BE2C (cell line): Measurements from ENCODE around the gene HARBI1.

Experiments
- DNase-seq: peaks from one replicate; pipeline ENCODE4 v3.0.0-alpha.2; 2020
- H3K27me3 ChIP-seq: fragments of 250-450 bp; sonication (Bioruptor Pico); 2 replicates; pipeline ENCODE4 v1.5.1; 2020; ENCODE audit warnings: mild to moderate bottlenecking
- H3K36me3 ChIP-seq: fragments of 250-450 bp; sonication (Bioruptor Pico); 2 replicates; pipeline ENCODE4 v1.5.1; 2020; ENCODE audit warnings: mild to moderate bottlenecking
- H3K4me1 ChIP-seq: fragments of 250-450 bp; sonication (Bioruptor Pico); 2 replicates; pipeline ENCODE4 v1.5.1; 2020
- H3K4me3 ChIP-seq: 2 replicates; pipeline ENCODE4 v1.5.1; 2011; ENCODE audit warnings: low read depth, low read length
- H3K9me3 ChIP-seq: fragments of 250-450 bp; sonication (Bioruptor Pico); 2 replicates; pipeline ENCODE4 v1.5.1; 2020
- TF ChIP-seq, protein P1 (sequence below): IDR thresholded peaks from 2 replicates; pipeline ENCODE4 v1.5.1; 2012; ENCODE audit warnings: mild to moderate bottlenecking, low read depth, low read length

The HARBI1 gene

DNA sequence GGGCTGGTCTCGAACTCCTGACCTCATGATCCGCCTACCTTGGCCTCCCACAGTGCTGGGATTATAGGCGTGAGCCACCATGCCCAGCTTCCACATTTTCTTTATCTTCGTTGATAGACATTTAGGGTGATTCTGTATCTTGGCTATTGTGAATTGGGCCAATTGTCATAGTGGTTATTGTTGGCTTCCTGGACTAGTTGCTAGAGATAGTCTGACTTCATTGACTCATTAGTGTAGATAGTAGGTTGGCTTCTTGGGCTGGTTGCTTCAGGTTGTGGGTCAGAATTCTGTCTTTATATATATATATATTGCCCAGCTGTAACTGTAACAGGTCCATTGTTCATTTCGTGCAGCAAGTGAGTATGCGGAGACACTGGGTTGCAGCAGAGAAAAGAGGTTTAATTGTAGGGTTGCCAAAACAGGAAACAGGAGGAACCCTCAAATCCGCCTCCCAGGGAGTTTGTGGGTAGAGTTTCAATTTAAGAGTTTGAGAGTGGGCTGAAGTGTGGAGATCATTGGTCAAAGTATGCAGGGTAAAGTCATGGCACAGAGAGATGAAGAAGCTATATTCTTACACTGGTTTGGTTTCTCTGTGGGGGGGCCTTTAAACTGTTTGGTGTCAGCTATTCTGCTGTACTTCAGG, 22.3 kb upstream of the HARBI1 start:
- Histone ChIP-seq H3K27me3 (no peaks in the 10 kb centered on the region), H3K36me3 (no peaks in the 10 kb centered on the region), H3K9me3 (no peaks in the 10 kb centered on the region), H3K4me1 (no peaks in the 10 kb centered on the region), H3K4me3 (no peak overlapping the region)
- TF ChIP-seq, protein P1, sequence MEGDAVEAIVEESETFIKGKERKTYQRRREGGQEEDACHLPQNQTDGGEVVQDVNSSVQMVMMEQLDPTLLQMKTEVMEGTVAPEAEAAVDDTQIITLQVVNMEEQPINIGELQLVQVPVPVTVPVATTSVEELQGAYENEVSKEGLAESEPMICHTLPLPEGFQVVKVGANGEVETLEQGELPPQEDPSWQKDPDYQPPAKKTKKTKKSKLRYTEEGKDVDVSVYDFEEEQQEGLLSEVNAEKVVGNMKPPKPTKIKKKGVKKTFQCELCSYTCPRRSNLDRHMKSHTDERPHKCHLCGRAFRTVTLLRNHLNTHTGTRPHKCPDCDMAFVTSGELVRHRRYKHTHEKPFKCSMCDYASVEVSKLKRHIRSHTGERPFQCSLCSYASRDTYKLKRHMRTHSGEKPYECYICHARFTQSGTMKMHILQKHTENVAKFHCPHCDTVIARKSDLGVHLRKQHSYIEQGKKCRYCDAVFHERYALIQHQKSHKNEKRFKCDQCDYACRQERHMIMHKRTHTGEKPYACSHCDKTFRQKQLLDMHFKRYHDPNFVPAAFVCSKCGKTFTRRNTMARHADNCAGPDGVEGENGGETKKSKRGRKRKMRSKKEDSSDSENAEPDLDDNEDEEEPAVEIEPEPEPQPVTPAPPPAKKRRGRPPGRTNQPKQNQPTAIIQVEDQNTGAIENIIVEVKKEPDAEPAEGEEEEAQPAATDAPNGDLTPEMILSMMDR: no peak
- no peak for DNase-seq

DNA sequence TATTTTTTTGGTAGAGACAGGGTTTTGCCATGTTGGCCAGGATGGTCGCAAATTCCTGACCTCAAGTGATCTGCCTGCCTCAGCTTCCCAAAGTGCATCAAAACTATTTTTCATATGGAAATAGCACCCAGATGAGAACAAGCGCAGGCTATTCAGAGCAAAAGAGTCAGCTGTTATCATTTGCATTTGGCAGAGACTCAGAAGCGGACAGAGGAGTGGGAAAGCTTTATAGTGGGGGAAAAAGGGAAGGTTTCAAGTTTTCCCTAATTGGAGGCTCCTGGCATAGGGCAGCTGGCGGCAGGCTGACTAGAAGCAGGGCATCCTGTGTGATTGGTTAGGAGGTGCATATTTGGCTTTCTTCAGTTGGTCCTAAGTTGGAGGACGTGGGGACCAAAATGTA, 20.5 kb upstream of the HARBI1 start:
- H3K4me1 ChIP-seq: no peaks in the 10 kb centered on the region
- no peaks in the 10 kb centered on the region for H3K27me3 ChIP-seq
- no peaks in the 10 kb centered on the region for H3K9me3 ChIP-seq
- H3K36me3 ChIP-seq: no peaks in the 10 kb centered on the region
- TF ChIP-seq, protein P1: no peak
- no peak overlapping the region for H3K4me3 ChIP-seq
- DNase-seq: no peak

DNA sequence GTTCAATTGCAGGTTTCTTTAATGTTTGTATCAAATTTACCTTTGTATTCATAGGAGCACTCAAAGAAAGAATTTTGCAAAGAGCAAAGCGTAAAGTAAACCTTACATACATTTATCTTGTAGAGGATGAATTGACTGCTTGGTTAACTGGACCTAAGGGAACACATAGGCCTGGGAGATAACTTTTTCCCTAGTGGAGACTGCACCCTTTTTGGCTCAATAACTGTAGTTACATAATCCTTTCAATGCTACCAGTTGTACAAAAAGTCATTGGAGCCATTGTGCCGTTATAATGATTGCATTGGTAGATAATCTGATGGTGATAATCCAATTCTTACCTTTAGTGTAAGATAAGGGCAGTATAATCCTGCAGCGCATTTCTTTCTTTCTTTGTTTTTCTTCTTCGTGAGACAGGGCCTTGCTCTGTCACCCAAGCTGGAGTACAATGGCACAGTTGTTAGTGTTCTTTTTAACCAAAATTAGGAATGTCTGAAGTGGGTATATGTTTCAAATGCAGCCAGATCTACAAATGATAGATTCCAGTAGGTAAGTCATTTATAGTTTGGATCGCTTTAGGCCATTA, 18.6 kb upstream of the HARBI1 start:
- no peak for DNase-seq
- Histone ChIP-seq H3K36me3 (no peaks in the 10 kb centered on the region), H3K9me3 (no peaks in the 10 kb centered on the region), H3K27me3 (no peaks in the 10 kb centered on the region), H3K4me1 (no peaks in the 10 kb centered on the region), H3K4me3 (no peak overlapping the region)
- TF ChIP-seq, protein P1: no peak

DNA sequence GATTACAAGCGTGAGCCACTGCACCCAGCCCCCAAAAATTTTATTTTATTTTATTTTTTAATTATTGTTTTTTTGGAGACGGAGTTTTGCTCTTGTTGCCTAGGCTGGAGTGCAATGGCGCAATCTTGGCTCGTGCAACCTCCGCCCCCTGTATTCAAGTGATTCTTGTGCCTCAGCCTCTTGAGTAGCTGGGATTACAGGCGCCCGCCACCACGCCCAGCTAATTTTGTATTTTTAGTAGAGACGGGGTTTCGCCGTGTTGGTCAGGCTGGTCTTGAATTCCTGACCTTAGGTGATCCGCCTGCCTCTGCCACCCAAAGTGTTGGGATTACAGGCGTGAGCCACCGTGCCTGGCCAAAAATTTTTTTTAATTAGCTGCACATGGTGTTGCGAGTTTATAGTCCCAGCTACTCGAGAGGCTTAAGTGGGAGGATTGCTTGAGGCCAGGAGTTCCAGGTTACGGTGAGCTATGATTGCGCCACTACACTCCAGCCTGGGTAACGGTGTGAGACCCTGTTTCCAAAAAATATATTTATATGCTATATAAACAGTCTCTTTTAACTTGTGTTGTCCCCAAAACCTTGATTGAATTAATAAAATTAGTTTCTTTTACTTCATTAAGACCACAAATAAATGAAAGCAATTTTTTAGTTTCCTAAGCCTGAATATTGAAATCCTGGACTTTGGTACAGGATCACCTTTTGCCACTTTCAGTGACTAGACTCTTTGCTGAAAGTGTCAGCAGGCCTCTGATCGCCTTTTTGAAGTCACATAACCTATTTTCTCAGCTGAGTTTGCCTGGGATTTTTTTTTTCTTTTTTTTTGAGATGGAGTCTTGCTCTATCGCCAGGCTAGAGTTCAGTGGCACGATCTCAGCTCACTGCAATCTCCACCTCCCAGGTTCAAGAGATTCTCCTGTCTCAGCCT, 16.5 kb upstream of the HARBI1 start:
- no peaks in the 10 kb centered on the region for H3K9me3 ChIP-seq
- no peaks in the 10 kb centered on the region for H3K27me3 ChIP-seq
- H3K36me3 ChIP-seq: no peaks in the 10 kb centered on the region
- no peak overlapping the region for H3K4me3 ChIP-seq
- TF ChIP-seq, protein P1: no peak
- DNase-seq: no peak
- no peaks in the 10 kb centered on the region for H3K4me1 ChIP-seq

DNA sequence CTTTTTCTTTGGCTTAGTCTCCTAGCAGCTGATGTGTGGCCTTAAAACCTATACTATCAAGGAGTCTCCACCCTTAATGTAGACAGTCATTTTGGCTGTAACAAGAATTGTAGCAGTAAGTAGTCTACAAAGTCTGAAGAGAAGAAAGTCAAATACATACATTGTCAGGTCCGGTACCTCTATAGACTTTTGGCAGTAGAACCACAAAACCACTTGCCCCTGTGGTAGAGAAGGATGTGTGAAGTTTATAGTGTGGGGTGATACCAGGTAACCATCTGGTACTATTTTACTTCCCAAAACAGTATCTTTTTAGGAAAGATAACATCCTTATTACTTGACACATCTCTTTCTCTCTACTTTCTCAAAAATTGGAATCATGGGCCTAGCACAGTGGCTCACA, 15.5 kb upstream of the HARBI1 start:
- Histone ChIP-seq H3K36me3 (no peaks in the 10 kb centered on the region), H3K27me3 (no peaks in the 10 kb centered on the region), H3K4me1 (no peaks in the 10 kb centered on the region), H3K4me3 (no peak overlapping the region), H3K9me3 (no peaks in the 10 kb centered on the region)
- no peak for DNase-seq
- TF ChIP-seq, protein P1: no peak
